GM19455 (cell line): ENCODE results near the gene CARD11.
"Not testable (repeated sequence)": the region's sequence is repeated elsewhere in the genome, so short reads cannot be mapped to it uniquely, and the experiment has no call there.

Source experiments
- ATAC-seq: cut with Tn5 transposase; IDR thresholded peaks from one replicate; pipeline ENCODE4 v1.9.1; 2021; ENCODE audit not compliant: unreplicated experiment

Gene CARD11

DNA sequence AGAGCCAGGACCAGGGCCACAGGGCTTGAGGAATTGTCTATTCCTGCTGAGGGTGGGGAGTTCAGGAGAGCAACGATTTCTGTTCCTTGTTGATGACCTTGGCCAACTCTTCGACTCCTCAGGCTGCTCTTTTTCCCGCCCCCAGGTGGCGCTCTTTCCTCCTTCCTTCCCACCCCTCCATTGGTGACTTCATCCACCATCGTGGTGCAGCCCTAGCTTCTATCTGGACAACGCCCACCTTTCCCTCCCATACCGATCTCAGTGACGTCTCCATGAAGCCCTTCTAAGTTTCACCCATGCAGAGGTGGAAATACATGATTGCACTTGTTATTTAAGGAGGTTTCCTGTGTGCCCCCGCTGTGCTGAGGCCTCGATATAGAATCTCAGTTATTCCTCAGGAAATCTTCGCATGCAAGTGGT is 22.1 kb upstream of the CARD11 start:
- no peak for ATAC-seq

DNA sequence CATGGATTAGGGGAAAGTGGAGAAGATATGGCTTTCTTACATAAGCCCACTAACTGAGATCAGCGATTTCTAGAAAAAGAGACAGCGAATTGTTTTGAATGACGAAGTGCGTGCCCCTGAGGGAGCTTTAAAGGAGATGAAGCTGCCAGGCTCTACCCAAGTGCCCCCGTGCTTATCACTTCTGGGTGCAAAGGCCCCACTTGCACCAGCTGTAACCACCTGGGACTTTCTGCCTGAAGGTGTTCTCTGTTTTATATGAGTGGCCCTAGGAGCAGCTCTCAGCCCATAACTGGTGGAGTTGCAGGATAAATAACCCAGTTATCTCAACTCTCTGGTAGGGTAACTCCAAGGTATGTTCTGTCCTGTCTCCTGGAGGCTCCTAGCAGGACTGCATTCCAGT is 20.4 kb upstream of the CARD11 start:
- ATAC-seq: no peak

DNA sequence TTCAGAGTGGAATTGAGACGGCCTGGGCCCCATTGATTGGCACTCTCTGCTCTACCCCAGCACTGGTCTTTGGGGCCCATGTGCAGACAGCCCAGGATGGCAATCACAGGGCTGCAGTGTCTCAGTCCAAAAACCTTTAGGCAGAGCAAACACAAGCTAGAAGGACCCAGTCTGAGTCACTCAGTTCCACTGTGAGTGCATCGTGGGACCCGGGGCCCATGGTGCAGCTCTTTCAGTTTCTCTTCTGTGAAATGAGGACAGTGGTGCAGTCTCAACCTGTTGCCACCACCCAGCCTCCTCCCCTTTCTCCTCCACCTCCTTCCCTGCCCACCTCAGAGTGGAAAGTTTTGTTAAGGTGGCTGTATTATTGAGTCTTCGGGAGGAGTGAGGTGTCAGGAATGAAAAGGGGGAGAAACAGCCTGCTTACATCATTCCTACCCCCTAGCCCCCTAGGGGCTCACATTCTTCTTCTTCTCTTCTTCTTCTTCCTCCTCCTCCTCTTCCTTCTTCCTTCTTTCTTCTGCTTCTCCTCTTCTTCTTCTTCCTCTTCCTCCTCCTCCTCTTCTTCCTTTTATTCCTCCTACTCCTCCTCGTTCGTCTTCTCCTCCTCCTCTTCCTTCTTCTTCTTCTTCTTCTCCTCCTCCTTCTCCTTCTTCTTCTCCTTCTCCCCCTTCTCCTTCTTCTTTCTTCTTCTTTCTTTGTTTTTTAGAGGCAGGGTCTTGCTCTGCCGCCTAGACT is 19.5 kb upstream of the CARD11 start:
- ATAC-seq: peak; percentile 83

DNA sequence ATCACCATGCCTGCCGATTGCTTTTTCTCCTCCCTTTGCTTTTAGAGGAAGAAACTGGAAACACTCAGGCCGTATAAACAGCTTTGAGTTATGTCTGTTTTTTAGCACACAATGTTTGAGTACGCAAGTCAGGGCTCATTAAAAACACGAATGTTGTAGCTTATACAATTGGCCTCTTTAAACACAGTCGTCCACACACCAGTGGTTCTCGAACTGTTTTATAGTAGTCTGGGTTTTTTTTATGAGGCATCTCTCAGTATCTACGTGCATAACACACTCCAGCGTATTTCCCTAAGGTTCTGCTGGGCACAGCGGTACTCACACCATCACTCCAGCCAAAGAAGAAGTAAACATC is 13.4 kb upstream of the CARD11 start:
- no peak for ATAC-seq

DNA sequence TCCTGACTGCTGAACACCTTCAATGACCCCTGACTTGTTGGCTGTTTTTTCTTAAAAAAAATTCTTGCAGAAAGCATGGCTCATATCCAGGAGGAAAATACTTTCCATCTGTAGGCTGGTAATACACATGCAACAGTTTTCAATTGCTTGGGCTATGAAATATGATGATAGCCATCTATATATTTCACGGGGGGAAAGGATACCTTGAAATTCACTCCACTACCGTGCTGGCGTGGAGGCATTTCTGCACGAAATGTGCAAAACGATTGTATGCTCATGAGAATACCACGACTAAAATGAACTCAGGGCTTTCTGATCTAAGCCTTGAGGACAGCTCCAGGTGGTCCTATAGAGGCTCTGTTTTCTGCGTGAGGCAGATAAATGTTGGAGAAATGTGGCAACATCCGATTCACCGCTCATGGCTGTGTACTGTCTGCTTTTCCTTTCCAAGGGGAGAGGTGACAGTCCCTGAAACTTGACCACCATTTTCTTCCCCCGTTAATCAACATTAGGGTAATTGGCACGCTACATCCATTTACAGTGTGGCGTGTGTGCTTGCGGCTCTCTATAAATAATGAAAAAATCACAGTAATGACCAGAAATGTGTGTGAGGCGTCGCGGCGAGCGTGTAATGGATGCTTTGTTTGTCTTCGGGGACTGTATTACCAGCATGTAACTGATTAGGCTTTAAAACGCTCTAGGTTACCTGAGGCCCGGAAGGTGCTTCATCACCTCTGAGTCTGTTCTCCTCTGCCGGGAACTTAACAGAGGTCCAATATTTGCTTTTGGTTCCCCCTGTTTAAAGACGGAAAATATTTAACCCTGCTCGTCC is 12.8 kb upstream of the CARD11 start:
- no peak for ATAC-seq

DNA sequence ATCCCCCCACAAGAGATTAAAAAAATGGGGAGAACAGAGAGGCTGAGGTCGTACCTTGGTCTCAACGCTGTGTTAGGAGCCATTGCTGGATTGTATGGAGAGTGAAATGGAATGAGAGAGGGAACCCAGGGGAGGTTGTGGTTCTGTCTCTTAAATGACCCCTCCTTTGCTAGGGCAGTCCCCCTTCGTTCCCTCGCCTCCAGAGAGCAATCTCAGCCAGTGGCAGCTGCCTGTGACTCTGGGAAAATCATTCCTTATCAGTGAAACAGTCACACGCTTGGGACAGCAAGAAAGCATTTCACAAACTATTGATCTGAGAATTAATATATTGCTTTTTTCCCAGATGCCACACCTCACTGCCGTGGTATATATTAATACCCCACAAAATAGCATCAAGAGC is 12.0 kb upstream of the CARD11 start:
- no peak for ATAC-seq

DNA sequence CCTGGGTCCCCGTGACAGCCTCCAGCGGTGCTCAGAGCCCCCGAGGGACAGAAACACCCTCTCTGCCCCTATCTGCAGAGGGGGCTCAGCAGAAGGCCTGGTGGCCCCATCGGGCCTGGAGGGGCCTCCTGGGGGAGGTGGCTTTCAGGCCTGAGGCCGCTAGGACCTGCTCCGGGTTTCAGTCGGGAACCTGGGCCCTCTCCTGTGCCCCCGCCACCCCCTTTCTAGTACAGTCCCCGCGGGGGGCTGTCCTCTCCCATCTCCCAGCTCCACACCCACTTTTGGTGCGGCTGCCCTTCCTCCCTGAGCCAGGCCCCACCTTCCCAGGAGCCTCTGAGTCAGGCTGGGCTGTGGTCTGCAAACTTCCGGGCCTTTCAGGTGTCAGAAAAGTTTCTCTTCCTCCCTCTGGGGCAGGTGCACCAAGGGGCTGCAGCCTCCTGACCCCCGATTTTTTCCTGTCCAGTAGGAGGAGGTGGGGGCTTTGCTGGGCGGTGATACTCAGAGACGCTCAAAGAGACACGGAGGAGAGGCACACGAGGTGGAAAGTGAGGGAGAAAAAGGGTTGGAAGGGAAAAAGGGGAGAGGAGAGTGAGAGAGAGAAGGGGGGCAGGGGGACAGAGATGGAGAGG is 692 bp downstream of the CARD11 start:
- ATAC-seq: peak; percentile 64

DNA sequence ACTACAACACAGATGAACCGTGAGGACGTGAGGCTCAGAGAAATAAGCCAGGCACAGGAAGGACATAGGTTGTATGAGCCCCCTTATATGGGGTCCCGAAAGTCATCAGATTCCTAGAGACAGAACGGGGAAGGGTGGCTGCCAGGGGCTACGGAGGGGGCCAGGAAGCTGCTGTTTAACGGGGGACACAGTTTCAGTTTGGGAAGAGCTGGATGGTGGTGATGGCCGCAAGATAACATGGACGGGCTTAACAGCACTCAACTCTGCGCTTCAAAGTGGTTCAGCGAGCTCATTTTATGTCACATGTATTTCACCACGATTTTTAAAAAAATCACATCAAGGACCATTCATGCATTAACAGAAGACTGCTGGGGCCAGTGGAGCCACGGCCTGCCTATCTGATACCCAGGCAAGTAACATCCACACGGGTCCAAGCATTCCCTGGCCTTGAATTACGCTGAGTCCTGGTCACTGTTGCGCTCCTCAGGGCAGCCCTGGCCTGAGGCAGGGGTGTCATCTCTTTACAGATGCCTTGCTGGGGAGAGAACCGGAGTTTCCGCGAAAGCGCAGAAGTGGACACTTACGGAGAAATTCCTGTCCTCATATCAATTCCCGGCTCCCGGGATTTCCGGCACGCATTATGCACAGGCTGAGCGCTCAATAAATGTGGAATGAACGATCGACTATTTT is 1.5 kb downstream of the CARD11 start:
- ATAC-seq: no peak

DNA sequence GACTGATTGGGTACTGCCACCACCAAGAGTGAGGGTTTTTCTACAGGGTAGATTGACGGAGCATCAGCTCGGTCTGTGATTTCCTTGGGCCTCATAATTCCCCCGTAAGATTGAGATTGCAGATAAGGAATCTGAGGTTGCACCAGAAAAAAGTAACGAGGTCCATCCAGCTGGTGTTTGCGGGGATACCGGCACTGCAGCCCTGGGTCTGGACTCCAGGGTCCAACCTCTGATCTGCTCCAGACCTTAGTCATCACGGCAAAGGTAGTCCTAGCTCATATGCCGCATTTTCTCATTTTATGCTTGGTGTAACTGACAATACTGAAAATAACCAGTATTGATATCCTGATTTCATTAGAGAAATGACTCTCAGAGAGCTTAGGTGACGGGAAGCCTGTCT is 3.9 kb downstream of the CARD11 start:
- ATAC-seq: no peak

DNA sequence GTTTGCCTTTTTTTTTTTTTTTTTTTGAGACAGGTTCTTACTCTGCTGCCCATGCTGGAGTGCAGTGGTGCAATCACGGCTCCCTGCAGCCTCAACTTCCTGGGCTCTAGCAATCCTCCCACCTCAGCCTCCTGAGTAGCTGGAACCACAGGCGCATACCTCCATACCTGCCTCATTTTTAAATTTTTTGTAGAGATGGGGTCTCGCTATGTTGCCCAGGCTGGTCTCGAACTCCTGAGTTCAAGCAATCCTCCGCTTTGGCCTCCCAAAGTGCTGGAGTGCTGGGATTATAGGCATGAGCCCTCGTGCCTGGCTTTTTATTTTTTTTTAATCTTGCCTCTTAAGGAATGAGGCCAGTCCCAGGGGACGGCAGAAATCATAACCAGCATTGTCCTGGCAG is 5.7 kb downstream of the CARD11 start:
- not testable (repeated sequence) for ATAC-seq

DNA sequence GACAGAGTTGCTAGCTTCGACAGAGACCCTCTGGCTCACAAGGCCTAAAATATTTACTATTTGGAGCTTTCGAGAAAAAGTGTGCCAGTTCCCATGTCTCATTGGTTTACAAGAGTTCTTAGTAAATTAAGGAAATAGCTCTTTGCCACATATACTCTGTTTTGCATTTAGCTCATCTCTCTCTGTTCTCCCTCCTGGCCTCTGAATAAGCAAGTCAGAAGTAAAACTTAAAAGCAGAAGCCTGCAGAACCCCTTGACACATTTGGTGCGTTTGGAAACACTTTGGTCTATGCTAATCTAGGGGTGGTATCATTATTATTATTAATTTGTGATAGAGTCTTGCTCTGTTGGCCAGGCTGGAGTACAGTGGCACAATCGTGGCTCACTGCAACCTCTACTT is 6.4 kb downstream of the CARD11 start:
- no peak for ATAC-seq

DNA sequence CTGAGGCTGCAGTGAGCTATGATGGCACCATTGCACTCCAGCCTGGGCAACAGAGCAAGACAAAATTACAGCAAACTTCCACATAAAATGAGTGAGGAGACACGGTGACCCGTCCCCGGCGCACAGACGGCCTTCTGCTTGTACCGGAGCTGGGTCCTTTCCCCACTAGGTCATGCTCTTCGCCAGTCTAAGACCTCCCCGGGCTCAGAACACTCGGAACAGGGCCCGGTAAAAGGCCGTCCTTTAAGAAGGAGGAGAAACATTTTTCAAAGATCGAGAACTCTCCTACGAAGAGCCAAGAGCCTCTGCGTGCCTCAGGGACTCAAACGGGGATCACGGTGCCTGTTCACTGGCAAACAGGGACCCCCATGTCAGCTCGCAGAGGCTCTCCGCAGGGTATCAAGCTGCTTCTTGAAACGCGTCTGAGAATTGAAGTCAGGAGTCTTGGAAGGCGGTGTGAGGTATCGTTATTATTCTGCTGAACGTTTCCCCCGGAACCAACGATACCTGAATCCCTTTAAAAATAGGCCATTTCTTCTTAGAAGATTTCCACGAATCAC is 9.0 kb downstream of the CARD11 start:
- ATAC-seq: no peak

DNA sequence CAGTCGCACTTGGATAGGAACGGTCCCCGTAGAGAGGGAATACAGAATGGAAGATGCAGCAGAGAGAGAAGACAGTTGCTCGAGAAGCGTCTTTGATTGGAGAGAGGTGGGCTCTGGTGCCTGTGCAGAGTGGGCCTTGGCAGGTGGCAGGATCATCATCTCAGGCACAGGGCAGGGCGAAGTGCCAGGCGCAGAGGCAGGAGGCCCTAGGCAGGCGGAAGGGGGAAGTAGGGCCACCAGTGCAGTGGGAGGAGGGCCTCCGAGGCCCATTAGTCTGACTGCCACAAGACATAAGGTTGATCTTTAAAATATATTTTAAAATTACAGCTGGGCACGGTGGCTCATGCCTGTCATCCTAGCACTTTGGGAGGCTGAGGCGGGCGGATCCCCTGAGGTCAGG is 10.1 kb downstream of the CARD11 start:
- no peak for ATAC-seq

DNA sequence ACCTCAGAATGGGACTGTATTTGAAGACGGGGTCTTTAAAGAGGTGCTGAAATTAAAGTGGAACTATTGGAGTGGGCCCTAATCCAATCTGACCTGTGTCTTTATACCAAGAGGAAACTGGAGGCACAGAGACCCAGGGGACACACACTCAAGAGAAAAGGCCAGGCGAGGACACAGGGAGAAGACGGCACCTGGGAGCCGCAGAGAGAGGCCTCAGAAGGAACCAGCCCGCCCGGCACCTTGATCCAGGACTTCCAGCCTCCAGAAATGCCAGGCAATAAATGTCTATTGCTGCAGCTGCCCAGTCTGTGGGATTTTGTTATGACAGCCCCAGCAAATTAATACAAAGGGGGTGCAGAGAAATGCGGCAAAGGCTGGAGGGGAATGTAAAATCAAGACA is 10.5 kb downstream of the CARD11 start:
- ATAC-seq: no peak

DNA sequence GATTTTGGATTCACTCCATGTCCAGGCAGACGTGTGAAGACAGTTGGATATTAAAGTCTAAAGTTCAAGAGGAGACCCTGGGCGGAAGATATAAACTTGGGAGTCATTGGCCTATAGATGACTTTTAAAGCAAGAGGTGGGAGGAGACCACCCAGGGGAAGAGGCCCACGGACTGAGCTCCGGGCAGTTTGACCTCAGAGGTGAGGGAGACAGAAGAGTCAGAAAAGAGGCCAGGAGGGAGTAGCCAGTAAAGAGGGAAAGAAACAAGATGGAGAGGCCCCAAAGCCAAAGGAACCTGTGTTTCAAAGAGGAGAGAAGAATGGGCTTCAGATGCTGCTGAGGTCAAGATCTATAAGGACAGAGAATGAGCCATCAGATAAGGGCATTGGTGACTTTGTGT is 11.4 kb downstream of the CARD11 start:
- ATAC-seq: no peak

DNA sequence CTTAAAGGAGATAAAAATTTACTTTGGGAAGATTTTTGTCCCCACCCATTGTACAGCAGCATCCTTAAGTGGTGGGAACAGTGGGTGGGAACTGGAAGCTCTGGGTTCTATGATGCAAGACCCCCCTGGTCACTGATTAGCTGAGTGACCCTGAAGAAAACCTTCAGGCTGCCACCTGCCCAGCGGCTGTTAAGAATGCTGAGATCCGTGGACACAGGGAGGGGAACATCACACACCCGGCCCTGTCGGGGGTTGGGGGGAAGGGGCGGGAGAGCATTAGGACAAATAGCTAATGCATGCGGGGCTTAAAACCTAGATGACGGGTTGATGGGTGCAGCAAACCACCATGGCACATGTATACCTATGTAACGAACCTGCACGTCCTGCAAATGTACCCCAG is 14.5 kb downstream of the CARD11 start:
- ATAC-seq: no peak

DNA sequence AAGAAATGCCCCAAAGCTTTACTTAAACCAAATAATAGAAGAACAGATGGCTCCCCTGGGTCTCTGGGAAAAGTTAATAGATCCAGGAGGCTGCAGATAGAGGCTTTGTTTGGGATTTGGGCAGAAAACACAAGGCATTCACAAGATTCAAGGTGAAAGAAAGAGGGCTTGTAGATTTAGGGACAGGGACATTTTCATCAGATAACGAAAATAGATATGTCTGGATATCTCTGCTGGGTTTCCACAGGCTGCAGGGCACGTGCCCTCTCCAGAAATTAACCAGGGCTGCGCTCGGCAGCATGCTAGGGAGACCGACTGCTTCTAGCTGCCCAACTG is 14.9 kb downstream of the CARD11 start:
- ATAC-seq: no peak

DNA sequence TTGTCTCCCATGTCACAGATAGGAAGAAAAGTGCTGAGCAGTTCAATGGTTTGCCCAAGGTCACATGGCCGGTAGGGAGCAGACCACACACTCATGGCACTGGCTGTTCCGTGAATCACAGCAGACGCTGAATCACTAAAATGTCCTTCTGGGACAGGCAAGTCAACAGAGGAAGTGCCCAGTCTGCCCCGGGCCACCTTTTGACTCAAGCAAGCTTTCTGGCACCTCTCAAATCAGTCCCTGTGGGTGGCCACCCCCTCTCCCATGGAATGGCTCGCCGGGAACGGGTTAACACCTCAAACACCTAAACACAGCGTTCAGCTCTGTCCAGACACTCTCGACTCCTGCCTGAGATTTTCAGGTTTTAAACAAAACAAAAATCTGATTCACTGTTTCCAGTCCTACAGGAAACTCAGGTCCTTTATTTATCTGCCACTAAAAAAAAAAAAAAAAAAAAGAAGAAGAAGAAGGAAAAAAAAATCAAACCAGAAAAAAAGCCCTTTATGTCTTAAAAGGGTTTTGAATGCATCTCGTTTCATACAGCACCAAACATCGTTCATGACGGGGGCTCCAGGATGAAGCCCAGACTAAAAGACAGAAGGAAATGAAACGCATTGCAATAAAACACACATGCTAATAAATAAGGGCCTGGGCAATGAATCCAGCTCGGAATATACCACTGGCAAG is 15.5 kb downstream of the CARD11 start:
- ATAC-seq: no peak

DNA sequence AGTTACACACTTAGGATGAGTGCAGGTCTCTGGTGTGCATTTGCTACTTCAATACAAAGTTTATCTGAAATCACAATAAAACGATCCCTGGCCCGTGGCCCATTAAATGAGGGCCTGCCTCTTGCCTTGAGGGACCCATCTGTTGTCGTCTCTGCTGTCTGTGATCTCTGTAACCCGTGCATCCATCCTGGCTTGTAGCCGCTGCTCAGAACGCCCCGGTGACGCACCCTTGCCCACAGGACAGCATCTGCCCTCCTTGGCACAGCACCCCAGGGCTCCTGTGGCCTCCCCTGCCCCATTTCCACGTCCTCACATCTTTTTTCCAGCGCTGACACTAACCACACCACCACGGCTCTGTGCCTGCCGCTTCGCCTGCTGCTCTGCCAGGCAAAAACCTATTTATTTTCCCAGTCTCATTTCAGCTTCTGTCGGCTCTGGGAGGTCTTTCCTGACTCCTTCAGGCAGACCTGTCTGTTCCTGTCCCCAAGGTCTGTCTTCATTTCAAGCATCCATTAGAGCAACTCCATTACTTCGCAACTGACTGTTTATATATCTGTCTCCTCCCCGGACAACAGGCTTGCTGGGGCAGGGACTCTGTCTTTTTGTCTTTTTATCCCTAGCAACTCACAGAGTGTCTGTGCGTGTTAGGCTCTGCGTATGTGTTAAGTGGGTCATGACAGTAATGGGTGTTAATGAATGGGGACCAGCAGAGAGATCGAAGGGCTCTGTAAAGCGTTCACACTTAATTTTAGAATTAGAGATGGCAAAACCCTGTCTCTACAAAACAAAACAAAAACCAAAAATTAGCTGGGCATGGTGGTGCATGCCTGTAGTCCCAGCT is 16.4 kb downstream of the CARD11 start:
- no peak for ATAC-seq

DNA sequence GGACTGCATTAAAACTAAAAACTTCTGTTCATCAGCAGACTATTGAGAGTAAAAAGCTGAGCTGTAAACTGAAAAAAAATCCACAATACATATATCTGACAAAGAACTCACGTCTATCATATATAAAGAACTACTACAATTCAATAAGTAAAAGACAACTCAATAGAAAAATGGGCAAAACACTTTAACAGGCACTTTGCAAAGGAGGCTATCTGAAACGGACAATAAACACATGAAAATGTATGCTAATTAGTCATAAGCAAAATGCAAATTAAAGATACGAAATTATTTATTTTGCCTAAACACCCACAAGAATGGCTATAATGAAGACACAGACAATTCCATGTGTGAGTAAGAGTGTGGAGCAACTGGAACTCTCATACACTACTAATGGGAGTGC is 18.1 kb downstream of the CARD11 start:
- no peak for ATAC-seq
